ENCODE measurements around the gene CAPZA3. TPM values are rescaled to one million over a fixed set of nuclear protein-coding genes. Genes with fewer than 3 reads are reported as not detected.

The CAPZA3 gene
- total RNA-seq, 1 donor from 2014 or later, result 0.36 TPM

Other genes starting within 250 kb of the CAPZA3 start
- gene PLCZ1, start 107 bp upstream of the CAPZA3 start, total RNA-seq, result not detected in 2 replicates

Data from progenitor cell of endocrine pancreas (in vitro differentiated cells).